GM19467 (cell line): ENCODE data around the gene NXN.
"Not testable (repeated sequence)": the region's sequence is repeated elsewhere in the genome, so short reads cannot be mapped to it uniquely, and the experiment has no call there.

ENCODE experiments used
- ATAC-seq: cut with Tn5 transposase; IDR thresholded peaks from one replicate; pipeline ENCODE4 v1.9.1; 2021; ENCODE audit warnings: mild to moderate bottlenecking, moderate library complexity; ENCODE audit not compliant: unreplicated experiment

The NXN gene

DNA sequence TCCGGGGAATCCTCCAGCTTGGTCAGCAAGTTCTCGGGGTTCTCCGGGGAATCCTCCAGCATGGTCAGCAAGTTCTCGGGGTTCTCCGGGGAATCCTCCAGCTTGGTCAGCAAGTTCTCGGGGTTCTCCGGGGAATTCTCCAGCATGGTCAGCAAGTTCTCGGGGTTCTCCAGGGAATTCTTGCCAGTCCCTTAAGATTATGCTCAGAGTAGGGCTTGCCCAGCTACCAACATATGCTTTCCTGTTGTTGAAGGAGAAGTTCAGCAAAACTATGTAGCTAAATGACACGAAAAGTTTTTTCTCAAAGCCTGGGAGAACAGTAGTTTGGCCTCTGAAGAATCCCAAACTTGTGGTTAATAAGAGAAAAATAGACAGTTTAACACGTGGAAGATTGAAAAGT, 112.3 kb downstream of the NXN start:
- not testable (repeated sequence) for ATAC-seq

DNA sequence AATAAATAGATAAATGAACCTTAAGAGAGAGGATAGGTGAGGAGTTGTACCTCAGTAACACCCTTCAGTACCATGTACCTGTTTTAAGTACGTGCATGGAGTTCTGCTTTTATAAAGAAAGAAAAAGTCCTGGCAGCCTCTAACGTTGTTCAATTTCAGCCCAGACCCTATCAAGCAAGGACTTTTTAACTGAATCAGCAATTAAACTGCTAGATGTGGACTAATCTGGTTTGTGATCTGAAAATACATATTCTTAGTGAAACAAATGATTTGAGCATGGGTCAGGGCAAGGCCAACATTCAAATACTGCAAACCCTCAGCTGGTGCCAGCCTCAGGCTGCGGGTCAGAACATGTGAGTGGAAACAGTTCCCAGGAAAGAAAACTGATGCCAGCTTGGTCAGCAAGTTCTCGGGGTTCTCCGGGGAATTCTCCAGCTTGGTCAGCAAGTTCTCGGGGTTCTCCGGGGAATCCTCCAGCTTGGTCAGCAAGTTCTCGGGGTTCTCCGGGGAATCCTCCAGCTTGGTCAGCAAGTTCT, 112.9 kb downstream of the NXN start:
- ATAC-seq: no peak

DNA sequence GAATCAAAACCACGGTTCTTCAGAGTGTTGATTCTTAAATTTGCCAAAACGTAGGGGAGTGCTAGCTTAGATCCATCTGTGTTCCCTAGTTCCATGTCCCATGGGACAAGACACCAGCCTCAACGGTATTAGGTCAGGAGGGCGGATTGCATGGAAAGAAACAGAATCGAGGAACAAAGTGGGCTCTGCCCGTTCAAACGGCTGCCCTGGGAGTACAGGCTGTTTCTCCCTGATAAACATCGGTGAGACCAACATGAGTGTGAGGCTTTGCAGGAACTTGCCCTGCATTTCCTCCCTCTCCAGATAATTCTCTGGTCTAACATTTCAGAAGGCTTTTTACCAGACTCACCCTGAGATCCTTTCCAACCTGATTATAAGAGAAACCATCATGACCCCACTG, 115.3 kb downstream of the NXN start:
- no peak for ATAC-seq

DNA sequence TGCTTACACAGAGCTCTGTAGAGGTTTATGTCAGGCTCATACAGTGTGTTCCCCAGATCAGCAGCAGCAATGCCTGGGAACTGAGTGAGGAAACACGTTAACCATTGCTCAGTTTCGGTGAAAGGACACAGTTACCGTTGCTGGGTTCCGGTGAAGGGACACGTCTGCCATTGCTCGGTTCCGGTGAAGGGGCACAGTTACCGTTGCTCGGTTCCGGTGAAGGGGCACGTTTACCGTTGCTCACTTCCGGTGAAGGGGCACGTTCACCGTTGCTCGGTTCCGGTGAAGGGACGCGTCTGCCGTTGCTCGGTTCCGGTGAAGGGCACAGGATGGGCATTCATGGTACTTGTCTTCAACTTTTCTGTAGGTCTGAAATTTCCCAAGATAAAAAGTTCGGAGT, 115.7 kb downstream of the NXN start:
- no peak for ATAC-seq

DNA sequence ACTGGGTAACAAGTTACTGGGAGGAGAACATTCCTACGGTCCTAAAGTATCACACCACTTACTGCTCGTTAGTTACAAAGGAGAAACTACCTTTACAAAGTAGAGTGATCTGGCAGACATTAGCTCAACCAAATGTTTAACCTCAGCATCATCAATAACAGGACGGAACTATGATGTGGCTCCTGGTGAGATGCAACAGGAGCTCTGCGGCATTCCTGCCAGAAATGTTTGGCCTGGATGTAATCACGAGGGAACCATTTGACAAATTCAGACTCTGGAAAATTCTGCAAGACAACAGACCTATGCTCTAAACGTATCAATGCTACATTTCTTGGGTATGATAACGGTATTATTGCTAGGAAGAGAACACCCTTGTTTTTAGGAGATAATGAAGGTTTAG, 117.0 kb downstream of the NXN start:
- ATAC-seq: no peak

DNA sequence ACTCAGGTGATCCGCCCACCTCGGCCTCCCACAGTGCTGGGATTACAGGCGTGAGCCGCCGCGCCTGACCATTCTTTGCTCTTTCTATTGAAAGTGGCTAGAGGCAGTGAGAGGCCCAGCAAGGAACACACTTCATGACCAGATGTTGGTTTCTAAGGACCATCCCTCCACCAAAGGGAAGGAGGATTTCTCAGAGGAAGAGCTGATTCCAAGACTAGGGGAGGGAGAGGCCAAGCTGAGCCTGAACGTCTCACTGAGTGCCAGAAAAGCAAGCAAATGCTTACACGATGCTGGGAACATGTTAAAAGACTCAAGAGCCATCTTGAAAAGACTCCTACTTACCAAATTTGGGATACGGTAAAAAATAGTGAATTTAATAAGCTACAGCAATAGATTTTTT, 118.2 kb downstream of the NXN start:
- no peak for ATAC-seq

DNA sequence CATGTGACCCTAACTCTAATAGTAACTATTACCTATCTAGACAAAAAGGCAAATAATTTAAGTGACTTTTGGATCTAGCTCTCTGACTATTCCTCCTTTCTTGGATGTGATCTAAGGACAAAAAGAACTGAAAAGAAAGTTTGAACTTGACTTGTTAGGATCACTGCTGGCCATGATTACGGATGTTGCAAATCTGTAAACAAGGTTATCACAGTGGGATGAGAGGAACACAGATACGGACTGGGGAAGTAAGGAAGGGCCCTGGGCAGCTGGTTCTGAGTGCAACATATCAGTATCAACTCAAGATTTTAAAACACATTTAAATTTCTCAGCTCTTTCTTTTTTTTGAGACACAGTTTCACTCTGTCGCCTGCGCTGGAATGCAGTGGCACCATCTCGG, 118.8 kb downstream of the NXN start:
- ATAC-seq: no peak

DNA sequence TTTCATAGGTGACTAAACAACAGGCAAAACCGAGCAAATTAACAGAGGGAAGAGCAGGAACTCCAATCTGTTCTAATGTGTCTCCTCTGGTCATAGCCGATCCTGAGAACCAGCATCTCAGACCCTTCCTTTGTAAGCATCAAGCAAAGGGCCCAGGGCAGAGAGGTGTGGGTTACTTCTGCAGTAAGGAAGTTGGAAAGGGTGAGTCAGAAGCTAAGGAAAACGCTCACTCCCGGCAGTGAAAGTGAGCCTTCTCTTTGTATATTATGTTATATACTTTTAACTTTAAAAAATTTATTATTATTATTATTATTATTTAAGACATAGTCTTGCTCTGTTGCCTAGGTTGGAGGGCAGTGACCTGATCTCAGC, 119.8 kb downstream of the NXN start:
- no peak for ATAC-seq

DNA sequence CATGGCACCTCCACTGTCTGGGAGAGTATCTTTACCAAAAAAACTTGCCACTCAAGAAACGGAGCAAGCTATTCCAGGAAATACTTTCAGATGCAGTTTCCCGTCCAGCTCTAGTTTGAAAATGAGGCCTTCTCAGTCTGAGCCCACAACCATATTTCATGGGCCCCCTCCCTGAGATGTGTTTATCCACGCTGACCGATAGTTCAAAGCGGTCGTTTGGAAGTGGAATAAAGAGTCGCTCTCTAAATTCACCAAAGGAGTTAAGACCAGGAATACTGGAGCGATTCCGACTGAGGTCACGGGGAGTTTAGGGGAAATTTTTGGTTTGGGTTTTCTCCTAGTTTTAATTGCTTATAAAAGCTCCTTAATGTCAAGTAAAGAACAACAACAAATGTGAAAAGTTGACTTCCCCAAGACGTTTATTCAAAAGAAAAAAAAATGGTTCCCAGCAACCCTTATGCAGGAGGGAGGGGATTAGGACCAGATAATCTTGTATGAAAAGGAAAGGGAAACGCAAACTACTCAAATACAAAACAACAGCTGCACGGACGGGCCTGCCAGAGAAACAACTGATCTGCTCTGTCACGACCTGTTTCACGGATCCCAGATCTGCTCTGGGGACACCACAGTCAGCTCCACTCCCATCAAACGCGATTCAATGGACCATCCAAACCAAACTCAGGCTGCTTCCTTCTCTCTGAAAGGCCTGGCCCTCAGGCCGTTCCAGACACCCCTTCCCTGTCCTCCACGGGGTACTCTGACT, 120.3 kb downstream of the NXN start:
- no peak for ATAC-seq

DNA sequence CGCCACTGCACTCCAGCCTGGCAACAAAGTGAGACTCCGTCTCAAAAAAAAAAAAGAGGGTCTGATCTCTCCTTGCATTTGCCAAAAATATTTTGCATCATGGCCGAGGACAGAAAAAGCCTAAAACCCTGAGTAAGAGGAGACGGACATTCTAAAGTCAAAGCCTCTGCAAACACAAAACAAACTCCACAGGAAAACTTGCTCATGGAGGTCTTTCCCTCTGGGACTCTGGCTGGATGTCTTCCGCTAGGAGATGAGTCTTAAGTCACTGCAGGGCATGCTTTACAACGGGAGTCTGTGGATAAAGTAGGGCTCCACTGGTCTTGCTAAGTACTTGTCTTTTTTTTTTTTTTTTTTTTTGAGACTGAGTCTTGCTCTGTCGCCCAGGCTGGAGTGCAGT, 123.4 kb downstream of the NXN start:
- no peak for ATAC-seq

DNA sequence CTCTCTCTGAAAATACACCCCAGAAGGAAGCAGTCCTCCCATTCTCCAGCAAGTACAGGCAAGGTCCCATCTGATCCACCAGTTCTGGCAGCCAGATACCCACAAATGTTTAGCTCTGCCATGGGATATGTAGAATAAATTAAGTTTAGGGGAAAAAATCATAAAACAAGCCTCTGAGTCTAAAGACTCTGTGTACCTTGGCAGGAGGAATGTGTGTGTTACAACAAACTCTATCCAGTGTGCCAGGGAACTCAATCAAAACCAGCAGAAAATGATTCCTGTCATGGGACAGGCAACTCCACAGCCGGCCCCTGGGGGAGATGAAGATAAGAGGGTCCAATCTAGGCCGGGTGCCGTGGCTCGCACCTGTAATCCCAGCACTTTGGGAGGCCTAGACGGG, 124.0 kb downstream of the NXN start:
- ATAC-seq: no peak

DNA sequence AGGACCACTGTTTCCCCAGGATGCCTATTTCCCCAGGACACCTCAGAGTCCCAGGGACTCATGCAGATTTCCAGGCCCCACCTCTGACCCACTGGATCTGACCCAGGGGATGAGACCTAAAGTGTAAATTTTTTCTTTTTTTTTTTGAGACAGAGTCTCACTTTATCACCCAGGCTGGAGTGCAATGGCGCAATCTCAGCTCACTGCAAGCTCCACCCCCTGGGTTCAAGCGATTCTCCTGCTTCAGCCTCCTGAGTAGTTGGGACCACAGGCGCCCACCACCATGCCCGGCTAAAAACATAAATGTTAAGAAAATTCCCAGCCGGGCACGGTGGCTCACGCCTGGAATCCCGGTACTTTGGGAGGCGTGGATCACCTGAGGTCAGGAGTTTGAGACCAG, 126.7 kb downstream of the NXN start:
- ATAC-seq: not testable (repeated sequence)

DNA sequence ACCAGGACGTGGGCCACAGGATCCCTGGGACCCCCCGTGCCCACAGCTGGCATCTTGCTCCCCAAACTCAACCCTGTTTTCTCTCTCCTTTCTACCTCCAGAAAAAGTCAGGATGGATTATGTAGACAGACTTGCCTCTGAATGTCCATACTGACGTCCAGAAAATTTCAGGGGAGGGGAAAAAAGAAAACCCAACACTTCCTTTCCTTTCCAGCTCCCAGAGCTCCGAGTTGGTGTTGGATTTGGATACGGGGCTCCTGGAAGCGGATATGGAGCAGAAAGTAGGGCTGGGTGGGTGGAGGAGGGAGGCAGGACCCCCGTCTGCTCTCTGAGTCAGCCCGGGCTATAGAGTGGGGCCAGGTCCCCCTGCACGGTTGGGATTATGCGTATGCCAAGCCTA, 127.2 kb downstream of the NXN start:
- no peak for ATAC-seq

DNA sequence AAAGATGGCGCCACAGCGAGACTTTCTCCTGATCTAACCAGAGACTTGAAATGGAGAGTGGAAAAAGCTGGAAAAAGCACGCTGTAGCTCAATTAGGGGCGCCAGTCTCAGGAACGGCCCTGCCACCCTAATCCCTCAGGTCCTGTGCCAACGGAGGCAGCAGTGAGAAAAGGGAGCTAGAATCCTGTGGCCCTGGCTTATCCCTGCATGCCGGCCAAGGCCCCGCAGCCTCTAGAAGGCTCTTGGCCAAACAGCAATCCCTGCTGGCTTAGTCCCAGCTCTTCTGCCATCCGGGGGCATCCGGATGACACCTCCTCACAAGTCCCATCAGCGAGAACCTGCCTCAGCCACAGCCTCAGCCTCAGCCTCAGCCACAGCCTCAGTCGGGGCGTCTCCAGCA, 127.7 kb downstream of the NXN start:
- ATAC-seq: no peak

DNA sequence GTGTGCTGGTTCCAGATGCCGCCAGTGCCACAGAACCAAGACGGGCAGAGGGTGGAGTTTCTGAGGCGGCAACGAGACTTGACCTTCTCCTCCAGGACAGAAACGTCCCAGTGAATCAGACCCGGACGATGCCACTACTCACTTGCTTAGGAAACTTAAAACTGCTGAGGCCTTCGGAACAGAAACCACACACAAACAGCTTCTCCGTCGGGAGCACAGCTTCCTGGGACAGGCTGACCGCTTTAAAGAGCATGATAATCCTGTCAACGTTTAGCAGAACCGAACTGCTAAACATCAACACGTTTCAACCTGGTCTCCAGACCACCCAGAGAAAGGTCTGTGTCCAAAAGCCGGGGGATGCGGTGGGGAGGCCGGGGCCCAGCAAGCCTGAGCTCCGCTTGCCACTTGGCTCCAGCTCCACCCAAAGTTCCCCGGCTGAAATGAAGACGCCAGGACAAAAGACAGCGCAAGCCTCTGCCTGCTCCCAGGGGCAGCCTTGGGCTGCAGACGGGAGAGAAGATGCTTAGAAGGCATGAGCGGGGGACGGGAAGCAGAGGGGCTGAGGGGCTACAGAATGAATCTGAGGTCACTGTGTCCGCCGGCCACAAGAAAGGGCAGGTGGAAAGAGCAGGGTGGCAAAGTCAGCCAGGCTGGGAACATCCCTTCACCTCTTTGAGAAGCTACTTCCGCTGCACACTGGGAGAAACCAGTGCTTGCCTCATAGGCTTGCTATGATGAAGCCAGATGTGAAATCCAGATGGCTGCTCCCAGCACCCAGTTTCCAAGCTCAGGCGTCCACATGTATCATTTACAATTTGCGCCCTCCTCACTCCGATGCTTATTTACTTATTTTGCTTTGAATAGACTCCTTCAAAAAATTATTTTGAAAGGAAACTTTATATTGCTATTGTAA, 128.5 kb downstream of the NXN start:
- no peak for ATAC-seq

DNA sequence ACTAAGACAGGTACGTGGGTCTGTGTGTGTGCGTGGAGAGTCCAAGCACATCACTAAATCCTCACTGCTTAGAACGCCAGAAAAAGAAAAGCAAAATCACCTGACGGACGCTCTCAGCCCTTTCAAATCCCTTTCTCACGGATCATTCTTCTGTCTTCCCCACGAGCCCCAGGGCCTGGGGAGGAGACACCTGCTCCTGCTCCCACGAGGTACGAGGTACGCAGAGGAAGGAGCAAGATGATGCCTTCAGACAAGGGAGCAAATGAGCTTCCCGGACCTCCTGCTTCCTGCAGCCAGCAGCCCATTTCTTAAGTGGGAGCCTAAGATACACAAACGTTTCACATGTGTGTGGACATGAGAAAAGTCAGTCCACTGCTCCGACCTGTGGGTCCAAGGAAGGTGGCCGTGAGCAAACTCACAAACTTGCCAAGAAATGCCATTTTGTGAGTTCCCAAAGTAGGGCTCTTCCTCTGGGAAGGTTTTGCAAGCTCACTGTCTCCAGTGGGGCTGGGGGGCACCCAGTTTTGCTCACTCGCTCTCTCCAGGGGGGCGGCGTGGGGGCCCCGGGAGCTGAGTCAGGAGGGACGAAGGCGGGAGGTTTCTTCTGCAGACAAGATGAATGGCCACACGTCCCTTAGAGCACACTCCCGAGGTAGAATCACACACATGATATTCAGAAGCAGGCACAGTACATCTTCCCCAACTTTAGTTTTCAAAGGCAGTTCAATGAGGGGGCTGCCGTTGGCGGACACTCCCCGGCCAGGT, 129.3 kb downstream of the NXN start:
- ATAC-seq: no peak

DNA sequence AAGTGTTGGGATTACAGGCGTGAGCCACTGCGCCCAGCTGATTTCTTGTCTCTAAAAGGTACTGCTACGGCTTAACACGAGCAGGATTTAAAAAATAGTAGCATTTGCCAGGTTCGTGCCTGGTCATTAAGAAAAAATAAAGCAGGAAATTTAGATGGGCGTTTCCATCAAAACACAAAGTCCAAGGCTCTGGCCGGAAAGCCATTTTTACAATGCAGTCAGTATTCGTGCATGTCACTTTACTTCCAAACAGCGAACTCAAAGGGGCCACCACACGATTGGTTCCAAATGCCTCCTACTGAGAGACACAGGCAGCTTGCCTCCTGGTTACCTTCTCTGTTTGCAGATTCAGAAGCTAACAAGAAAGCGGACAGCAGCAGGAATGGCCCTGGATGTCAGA, 131.2 kb downstream of the NXN start:
- ATAC-seq: no peak

DNA sequence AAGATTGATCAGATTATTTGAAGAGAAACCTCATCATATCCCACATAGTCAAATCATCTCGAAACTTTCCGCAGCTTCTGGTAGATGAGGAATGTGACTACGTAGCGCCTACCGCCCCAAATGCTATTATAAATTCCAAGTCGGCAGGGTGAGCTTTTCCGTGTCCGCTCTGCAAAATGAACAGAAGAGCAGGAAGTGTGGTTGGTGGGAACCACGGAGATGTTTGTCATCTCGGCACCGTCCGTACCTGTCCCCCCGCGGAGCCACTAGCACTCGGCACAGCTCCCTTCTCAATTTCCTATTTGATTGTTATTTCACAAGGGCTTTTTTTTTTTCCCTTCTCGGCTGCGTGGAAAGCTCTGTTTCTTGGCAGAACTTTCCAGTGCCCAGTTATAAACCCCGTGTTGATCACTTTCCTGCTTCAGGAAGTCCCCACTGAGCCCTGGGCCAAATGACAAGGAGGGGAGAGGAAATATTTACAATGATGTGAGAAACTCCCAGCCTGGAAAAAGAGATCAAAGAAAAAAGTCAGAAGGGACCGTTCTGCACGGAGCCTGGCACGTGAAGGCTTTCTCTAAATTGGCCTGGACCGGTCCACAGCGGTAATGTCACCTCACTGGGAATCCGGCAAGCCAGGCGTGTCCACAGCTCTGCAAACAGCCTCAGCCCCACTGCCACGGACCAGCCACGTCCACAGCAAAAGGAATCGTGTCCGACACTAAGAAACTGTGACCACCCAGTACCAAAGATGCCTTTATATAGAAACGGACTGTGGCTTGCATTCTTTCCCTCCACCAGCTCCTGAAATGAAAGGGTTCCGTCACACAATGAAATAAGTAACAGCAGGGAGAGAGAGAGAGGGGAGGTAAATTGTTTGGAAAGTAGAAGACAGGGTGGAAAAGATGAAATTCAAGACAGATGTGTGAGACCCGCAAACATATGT, 132.4 kb downstream of the NXN start:
- no peak for ATAC-seq

DNA sequence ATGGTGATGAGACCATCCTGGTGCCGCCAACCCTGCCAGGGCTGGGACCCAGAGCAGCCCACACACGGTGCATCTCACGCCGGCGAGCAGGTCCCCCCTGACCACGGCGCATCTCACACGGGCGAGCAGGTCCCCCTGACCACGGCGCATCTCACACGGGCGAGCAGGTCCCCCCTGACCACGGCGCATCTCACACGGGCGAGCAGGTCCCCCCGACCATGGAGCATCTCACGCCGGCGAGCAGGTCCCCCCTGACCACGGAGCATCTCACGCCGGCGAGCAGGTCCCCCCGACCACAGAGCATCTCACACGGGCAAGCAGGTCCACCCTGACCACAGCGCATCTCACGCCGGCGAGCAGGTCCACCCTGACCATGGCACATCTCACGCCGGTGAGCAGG, 138.3 kb downstream of the NXN start:
- ATAC-seq: no peak

DNA sequence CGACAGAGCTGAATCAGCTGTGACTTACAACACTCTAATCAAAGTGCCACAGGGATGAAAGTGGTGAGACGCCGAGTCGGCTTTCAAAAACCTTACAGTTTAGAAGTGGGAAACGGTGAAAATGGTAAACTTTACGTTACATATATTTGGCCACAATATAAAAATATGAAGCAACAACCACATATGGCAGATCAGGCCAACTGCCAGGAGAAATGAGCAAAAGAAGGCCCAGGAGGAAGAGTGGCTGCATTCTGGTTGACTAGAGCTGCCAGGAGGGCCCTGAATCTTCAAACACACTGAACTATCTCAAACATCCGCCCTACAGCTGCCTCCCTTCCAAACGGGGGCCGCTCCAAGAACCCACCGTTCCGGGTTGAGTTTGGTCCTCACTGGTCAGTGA, 141.1 kb downstream of the NXN start:
- no peak for ATAC-seq
